H1 (cell line): ENCODE measurements around the gene S100A13. TPM values are rescaled to one million over a fixed set of nuclear protein-coding genes. Genes with fewer than 3 reads are reported as not detected.

ENCODE experiments used
- ASH2L ChIP-seq: fragments of 200-600, 300-600 bp; sonication (generic); IDR thresholded peaks from one replicate; pipeline ENCODE4 v1.7.1; 2017; ENCODE audit warnings: low read length
- GTF2F1 ChIP-seq: IDR thresholded peaks from 2 replicates; pipeline ENCODE4 v1.6.1; 2012; ENCODE audit warnings: low read depth, low read length, improper control_type of control experiment, borderline replicate concordance
- RFX5 ChIP-seq: IDR thresholded peaks from 2 replicates; pipeline ENCODE4 v1.6.1; 2011; ENCODE audit warnings: low read depth, low read length, improper control_type of control experiment, borderline replicate concordance
- RNF2 ChIP-seq: fragments of 200-900, 300-1000 bp; sonication (generic); IDR thresholded peaks from 2 replicates; pipeline ENCODE4 v1.7.1; 2016; ENCODE audit warnings: borderline replicate concordance, low read depth, mild to moderate bottlenecking, antibody characterized with exemption, low read length; ENCODE audit not compliant: poor library complexity, severe bottlenecking; ENCODE audit errors: missing control alignments
- SAP30 ChIP-seq: fragments of 300-600 bp; sonication (generic); IDR thresholded peaks from 2 replicates; pipeline ENCODE4 v1.7.1; 2012; ENCODE audit warnings: low read length, moderate library complexity, mild to moderate bottlenecking, inconsistent platforms; ENCODE audit not compliant: insufficient read depth, insufficient replicate concordance
- SIN3A ChIP-seq, 2 experiments: IDR thresholded peaks in 1 of 2; conservative IDR thresholded peaks in 1 of 2; 2 replicates each; pipeline ENCODE4 v1.6.1; 2011 to 2012; ENCODE audit warnings: low read length in 2 of 2, improper control_type of control experiment in 1 of 2, low read depth in 1 of 2, mild to moderate bottlenecking in 1 of 2
- SP4 ChIP-seq: IDR thresholded peaks from 2 replicates; pipeline ENCODE4 v1.6.1; 2012; ENCODE audit warnings: low read length, inconsistent platforms
- polyA plus RNA-seq, 7 experiments: library from polyadenylated mRNA; depleted of rRNA in 3 of 7; stranded (reverse) in 5 of 7; unstranded in 2 of 7; fragments of >200 nt in 5 of 7; fragments of 200-250 nt in 2 of 7; gene quantifications; 1 replicate in 5 of 7; 2 replicates in 1 of 7; 4 replicates in 1 of 7; pipeline versions ENCODE4 v1.2.1 to v1.2.3, GENCODE V29; 2011 to 2013; ENCODE audit warnings: missing spikeins in 2 of 7, mixed read lengths in 2 of 7
- total RNA-seq: library from RNA; stranded (reverse); fragmentation: NEBNext Ultra II Directional; extraction: Animal tissue kit (Norgen Biotek cat#: 25700); gene quantifications from 2 replicates; pipeline ENCODE4 v1.2.1, GENCODE V29; 2021
- TF ChIP-seq, protein P1 (sequence below): IDR thresholded peaks from 2 replicates; pipeline ENCODE4 v1.6.1; 2011; ENCODE audit warnings: low read depth, mild to moderate bottlenecking, low read length; ENCODE audit not compliant: insufficient read depth

Gene S100A13
- total and polyA plus RNA-seq, 2 of the 8 experiments (the other 6 are each of a cell fraction or from before 2014, with no cell fraction given) = 63.6 to 127 TPM

DNA sequence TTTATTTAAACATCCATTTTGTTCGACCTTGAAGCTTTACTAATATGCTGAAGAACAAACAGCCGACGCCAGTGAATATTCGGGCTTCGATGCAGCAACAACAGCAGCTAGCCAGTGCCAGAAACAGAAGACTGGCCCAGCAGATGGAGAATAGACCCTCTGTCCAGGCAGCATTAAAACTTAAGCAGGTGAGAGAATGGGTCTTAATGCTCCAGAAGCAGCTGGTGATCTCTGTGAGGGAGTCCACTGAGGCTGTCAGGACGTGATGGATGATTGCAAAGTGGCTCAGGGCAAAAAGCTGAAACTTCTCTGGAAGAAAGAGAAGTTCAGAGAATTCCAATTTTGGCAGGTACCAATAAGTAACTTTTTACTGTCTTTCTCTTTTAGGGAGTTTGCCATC lies 11.0 kb upstream of the S100A13 start (continued):
- no peak for TF ChIP-seq RNF2
- TF ChIP-seq GTF2F1 = no peak
- TF ChIP-seq, protein P1, sequence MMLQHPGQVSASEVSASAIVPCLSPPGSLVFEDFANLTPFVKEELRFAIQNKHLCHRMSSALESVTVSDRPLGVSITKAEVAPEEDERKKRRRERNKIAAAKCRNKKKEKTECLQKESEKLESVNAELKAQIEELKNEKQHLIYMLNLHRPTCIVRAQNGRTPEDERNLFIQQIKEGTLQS = no peak
- no peak for TF ChIP-seq SIN3A (conservative IDR thresholded peaks at IDR 0.05 in 1 of 2, IDR thresholded peaks at IDR 0.05 in 1 of 2; ENCODE audit: low read depth in 1 of 2, low read length in 2 of 2)
- TF ChIP-seq SAP30 = no peak
- TF ChIP-seq ASH2L = no peak
- no peak for TF ChIP-seq SP4
- TF ChIP-seq RFX5 = no peak
